MCF 10A (cell line): ENCODE data around the gene DIPK1A. TPM values are rescaled to one million over a fixed set of nuclear protein-coding genes. Genes with fewer than 3 reads are reported as not detected.

ENCODE experiments used
- BruUV-seq: library from RNA; stranded (reverse); fragments of 400-500 nt; replicated peaks from 2 replicates; lab custom pipeline; 2021; lab: Mats Ljungman, UMichigan
- CTCF ChIA-PET: fragments of 300-600 bp; sonication (Branson Sonifier 250); formaldehyde crosslinking; extraction: SDS; loops from one replicate; lab custom pipeline; 2021; ENCODE audit warnings: antibody characterized with exemption, inconsistent platforms; lab: Yijun Ruan, JAX
- POLR2A ChIA-PET: fragments of 300-600, 350-650 bp; sonication (Branson Sonifier 250); formaldehyde crosslinking; extraction: SDS; loops from one replicate; lab custom pipeline; 2020; ENCODE audit warnings: antibody characterized with exemption, inconsistent platforms; lab: Yijun Ruan, JAX
- DNase-seq: peaks from one replicate; pipeline ENCODE4 v3.0.0-alpha.2; 2018; ENCODE audit not compliant: unreplicated experiment
- H3K27ac Mint-ChIP-seq: one replicate; pipeline ENCODE4 v1.8.0; 2022; ENCODE audit warnings: mild to moderate bottlenecking, low read depth, mixed read lengths; ENCODE audit not compliant: unreplicated experiment
- H3K27me3 Mint-ChIP-seq: one replicate; pipeline ENCODE4 v1.8.0; 2022; ENCODE audit warnings: mixed read lengths; ENCODE audit not compliant: insufficient read depth, unreplicated experiment
- H3K36me3 Mint-ChIP-seq: one replicate; pipeline ENCODE4 v1.8.0; 2022; ENCODE audit warnings: mild to moderate bottlenecking, moderate library complexity, mixed read lengths; ENCODE audit not compliant: insufficient read depth, unreplicated experiment
- H3K4me1 Mint-ChIP-seq: one replicate; pipeline ENCODE4 v1.8.0; 2022; ENCODE audit warnings: mixed read lengths; ENCODE audit not compliant: insufficient read depth, unreplicated experiment
- H3K4me3 Mint-ChIP-seq: one replicate; pipeline ENCODE4 v1.8.0; 2022; ENCODE audit warnings: mild to moderate bottlenecking, moderate library complexity, mixed read lengths; ENCODE audit not compliant: unreplicated experiment
- H3K9me3 Mint-ChIP-seq: one replicate; pipeline ENCODE4 v1.8.0; 2022; ENCODE audit warnings: mixed read lengths; ENCODE audit not compliant: unreplicated experiment
- intact Hi-C: fragments of 100-400 bp; cut with micrococcal nuclease; formaldehyde crosslinking; loops from 2 replicates; pipeline ENCODE4 v1.14.1; 2022
- total RNA-seq: library from RNA; stranded (reverse); gene quantifications from 2 replicates; pipeline ENCODE4 v1.2.3, GENCODE V29; 2022
- TF ChIP-seq, protein P1 (sequence below): fragments of 200-600 bp; IDR thresholded peaks from one replicate; pipeline ENCODE4 v1.8.0; 2022; ENCODE audit warnings: antibody characterized with exemption, mild to moderate bottlenecking; ENCODE audit not compliant: unreplicated experiment

Gene DIPK1A
- total RNA-seq, 1 experiment from 2014 or later: 3.8 TPM

DNA sequence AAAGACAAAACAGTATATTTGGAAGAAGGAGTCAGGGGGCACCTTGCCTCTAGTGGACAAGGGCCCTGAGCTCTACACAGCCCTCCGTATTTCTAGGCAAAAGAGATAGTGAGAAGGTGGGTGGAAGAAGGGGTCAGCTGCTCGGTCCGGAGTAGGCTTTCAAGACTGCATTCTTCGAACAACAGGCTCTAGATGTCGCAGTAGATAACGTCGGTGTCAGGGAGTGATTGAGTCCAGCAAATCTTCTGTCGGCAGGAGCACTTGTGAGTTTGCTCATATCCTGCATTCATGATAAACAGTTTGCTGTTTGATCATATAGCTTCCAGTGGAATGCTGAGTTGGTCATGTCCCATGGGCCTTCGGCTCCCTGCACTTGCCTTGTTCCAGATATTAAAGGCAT, 36.8 kb downstream of the DIPK1A start:
- ChIA-PET POLR2A (interaction anchor here (0.8 to 1.0 kb wide), 3 partner anchors 15 to 17 kb away, joined by 3 read pairs; no protein-coding TSS in a partner anchor), CTCF (interaction anchor here (1.0 to 1.7 kb wide), 2 partner anchors 23 to 69 kb away, joined by 3 read pairs; no protein-coding TSS in a partner anchor)
- no peak overlapping the region for H3K4me3 Mint-ChIP-seq
- no peak for DNase-seq
- intact Hi-C loops: no loop called here
- peak overlapping the region; percentile 8 for H3K27ac Mint-ChIP-seq
- no TSS peak for BruUV-seq
- H3K9me3 Mint-ChIP-seq: no peaks in the 10 kb centered on the region
- H3K27me3 Mint-ChIP-seq: no peaks in the 10 kb centered on the region
- TF ChIP-seq, protein P1, sequence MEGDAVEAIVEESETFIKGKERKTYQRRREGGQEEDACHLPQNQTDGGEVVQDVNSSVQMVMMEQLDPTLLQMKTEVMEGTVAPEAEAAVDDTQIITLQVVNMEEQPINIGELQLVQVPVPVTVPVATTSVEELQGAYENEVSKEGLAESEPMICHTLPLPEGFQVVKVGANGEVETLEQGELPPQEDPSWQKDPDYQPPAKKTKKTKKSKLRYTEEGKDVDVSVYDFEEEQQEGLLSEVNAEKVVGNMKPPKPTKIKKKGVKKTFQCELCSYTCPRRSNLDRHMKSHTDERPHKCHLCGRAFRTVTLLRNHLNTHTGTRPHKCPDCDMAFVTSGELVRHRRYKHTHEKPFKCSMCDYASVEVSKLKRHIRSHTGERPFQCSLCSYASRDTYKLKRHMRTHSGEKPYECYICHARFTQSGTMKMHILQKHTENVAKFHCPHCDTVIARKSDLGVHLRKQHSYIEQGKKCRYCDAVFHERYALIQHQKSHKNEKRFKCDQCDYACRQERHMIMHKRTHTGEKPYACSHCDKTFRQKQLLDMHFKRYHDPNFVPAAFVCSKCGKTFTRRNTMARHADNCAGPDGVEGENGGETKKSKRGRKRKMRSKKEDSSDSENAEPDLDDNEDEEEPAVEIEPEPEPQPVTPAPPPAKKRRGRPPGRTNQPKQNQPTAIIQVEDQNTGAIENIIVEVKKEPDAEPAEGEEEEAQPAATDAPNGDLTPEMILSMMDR: no peak
- H3K4me1 Mint-ChIP-seq: no peaks in the 10 kb centered on the region
- H3K36me3 Mint-ChIP-seq: no peaks in the 10 kb centered on the region

DNA sequence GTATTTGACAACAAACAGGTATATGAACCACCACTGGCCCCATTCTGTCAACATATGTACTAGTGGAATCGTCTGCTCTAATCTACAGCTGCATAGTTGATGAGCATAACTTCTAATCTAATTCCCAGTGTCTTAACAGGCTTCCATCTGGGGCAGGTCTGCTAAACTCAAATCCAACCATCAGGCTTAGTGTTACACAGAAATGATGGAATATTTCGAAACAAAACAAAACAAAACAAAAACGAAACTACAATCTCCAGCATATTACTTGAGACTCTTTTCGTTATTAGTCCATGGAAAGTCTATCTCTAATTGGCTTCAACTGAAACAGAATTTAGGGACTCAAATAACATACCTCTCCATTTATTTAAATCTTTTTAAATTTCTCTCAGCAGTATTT, 37.6 kb downstream of the DIPK1A start:
- intact Hi-C loops: no loop called here

DNA sequence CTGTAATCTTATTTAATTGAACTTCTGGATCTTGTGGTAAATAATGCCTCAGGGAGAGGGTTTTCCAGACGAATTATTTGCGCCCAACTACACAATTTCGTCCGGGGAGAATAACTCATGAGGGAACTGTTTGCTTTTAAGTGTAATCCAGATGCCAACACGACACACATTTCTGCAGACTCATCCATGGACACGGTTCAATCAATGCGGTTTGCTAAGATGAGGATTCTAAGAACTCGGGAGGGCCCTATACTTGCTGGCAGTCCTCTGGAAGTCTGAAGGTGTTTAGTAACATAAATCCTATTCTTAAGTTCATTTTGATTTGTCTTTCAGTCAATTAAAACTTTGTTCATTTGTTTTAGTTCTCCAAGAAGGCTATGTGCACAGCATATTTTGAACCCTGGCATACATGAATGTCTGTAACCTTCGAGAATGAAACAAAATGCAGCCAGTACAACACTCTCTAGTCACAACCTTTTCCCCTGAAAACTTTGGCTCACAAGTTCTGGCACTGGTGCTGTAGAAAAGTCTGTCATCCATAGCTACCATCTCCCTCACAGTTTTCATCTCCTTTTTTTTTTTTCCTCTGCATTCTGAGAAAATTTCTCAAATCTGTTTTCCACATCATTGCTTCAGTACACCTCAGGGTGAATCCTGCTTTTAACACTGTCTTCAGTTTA, 38.8 kb downstream of the DIPK1A start:
- BruUV-seq: no TSS peak
- Mint-ChIP-seq H3K27me3 (no peaks in the 10 kb centered on the region), H3K4me1 (no peaks in the 10 kb centered on the region), H3K9me3 (no peaks in the 10 kb centered on the region), H3K4me3 (no peak overlapping the region), H3K27ac (no peak overlapping the region), H3K36me3 (no peaks in the 10 kb centered on the region)
- ChIA-PET POLR2A (interaction anchor here (0.6 kb wide), 1 partner anchor 13 kb away, joined by 3 read pairs; no protein-coding TSS in a partner anchor), CTCF (interaction anchor here (0.6 to 0.8 kb wide), 2 partner anchors 59 to 82 kb away, joined by 3 read pairs; no protein-coding TSS in a partner anchor)
- DNase-seq: no peak
- intact Hi-C loops: no loop called here
- TF ChIP-seq, protein P1: no peak

More for the DNA sequence above, 37.6 kb downstream of the DIPK1A start:
- CTCF ChIA-PET: interaction anchor here (1.0 to 1.7 kb wide), 2 partner anchors 23 to 70 kb away, joined by 3 read pairs; no protein-coding TSS in a partner anchor
- Mint-ChIP-seq H3K27me3 (no peaks in the 10 kb centered on the region), H3K27ac (peak overlapping the region; percentile 8), H3K9me3 (no peaks in the 10 kb centered on the region), H3K4me1 (no peaks in the 10 kb centered on the region), H3K4me3 (peak overlapping the region; percentile 57), H3K36me3 (no peaks in the 10 kb centered on the region)
- no TSS peak for BruUV-seq
- TF ChIP-seq, protein P1: no peak
- POLR2A ChIA-PET: interaction anchor here (1.0 to 1.1 kb wide), 3 partner anchors 16 to 92 kb away, joined by 3 to 5 read pairs (median 3); partner anchors contain the start of gene RPL5
- peak; percentile 20 for DNase-seq
